Mammary epithelial cell (primary cell): Measurements from ENCODE around the gene BTNL2.

Experiments
- CTCF ChIP-seq, 2 donors: IDR thresholded peaks in 1 of 2; conservative IDR thresholded peaks in 1 of 2; 2 replicates each; pipeline ENCODE4 v1.5.1; 2011 to 2012; ENCODE audit warnings: inconsistent platforms in 2 of 2, low read length in 2 of 2, mild to moderate bottlenecking in 2 of 2, control low read depth in 1 of 2, low read depth in 1 of 2; ENCODE audit not compliant: insufficient read depth in 1 of 2; ENCODE audit errors: extremely low read depth in 1 of 2
- EZH2 ChIP-seq: IDR thresholded peaks from 2 replicates; pipeline ENCODE4 v1.6.1; 2012; ENCODE audit warnings: low read length, inconsistent platforms, borderline replicate concordance

DNA sequence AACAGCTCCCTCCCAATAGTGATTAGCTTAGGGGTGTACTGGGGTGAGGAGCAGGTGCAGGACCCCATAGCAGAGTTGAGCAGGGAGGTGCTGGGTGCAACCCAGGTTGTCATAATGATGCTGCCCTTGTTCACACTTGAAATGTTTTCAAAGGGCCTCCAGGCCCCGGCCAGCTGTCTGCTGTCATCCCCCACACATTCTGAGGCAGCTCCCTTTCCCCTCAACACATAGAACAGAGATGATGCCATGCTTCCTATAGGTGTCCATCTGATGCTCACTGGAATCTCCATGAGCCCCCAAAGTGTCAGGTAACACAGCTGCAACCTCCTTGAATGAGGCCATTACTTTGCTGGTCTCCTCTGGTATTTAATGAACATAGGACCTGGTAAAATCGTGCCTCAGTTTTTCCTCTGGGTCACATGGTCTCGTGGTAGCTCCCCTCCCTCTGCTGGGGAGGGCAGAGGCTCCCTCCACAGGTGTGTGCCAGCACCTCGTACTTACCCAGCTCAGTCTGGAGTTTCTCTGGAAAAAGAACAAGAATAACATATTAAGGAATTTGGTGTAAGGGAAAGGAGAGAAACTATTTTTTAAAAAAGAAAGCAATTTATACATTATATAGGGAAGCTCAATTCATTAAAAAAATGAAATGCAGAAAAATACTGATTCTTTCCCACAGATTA, 5.6 kb downstream of the BTNL2 start:
- no peak for TF ChIP-seq CTCF (conservative IDR thresholded peaks at IDR 0.05 in 1 of 2, IDR thresholded peaks at IDR 0.05 in 1 of 2; ENCODE audit: extremely low read depth in 1 of 2, insufficient read depth in 1 of 2, low read depth in 1 of 2, low read length in 2 of 2)
- no peak for TF ChIP-seq EZH2
